Testis (tissue), 3 donors: Measurements from ENCODE around the gene SLF2. TPM values are rescaled to one million over a fixed set of nuclear protein-coding genes. Genes with fewer than 3 reads are reported as not detected.

Source experiments
- DNase-seq: peaks from one replicate; pipeline ENCODE4 v3.0.0-alpha.2; 2019
- H3K27ac ChIP-seq, 2 donors: fragments of 200-600 bp; sonication (generic); one replicate each; pipeline ENCODE4 v1.5.1; 2019
- H3K27me3 ChIP-seq: fragments of 200-600 bp; sonication (generic); one replicate; pipeline ENCODE4 v1.5.1; 2019
- H3K36me3 ChIP-seq: fragments of 200-600 bp; sonication (generic); one replicate; pipeline ENCODE4 v1.5.1; 2017; ENCODE audit warnings: low read depth; ENCODE audit errors: missing control alignments
- H3K4me1 ChIP-seq: fragments of 200-600 bp; sonication (generic); one replicate; pipeline ENCODE4 v1.5.1; 2019
- H3K4me3 ChIP-seq, 2 donors: fragments of 200-600 bp; sonication (generic); one replicate each; pipeline ENCODE4 v1.5.1; 2017 to 2019
- H3K9me3 ChIP-seq: fragments of 200-600 bp; sonication (generic); one replicate; pipeline ENCODE4 v1.5.1; 2017
- POLR2A ChIP-seq: fragments of 450-650 bp; IDR thresholded peaks from one replicate; pipeline ENCODE4 v1.6.1; 2017; ENCODE audit warnings: antibody characterized with exemption, mild to moderate bottlenecking, moderate library complexity
- WGBS, 2 donors: methylation state at CpG; one replicate each; pipeline ENCODE4 v1.1.5; 2018; 5-methylcytosine and 5-hydroxymethylcytosine counted together
- intact Hi-C: fragments of 100-400 bp; cut with DNase I; formaldehyde crosslinking; loops from one replicate; pipeline ENCODE4 v1.15.1; 2023; ENCODE audit warnings: low total_unique reads
- polyA plus RNA-seq: library from polyadenylated mRNA; stranded (reverse); fragments of 350-450 nt; fragmentation: Illumina TruSeq; extraction: RNeasy Lipid Tissue Mini Kit (QIAGEN cat#74804); gene quantifications from one replicate; pipeline ENCODE4 v1.2.3, GENCODE V29; 2014; ENCODE audit warnings: low read depth, low replicate concordance; ENCODE audit not compliant: insufficient read depth
- total RNA-seq, 2 donors: library from RNA; depleted of rRNA; stranded (reverse); fragments of >200 nt; gene quantifications; one replicate each; pipeline ENCODE4 v1.2.3, GENCODE V29; 2016
- TF ChIP-seq, protein P1 (sequence below), 3 experiments: fragments of 450-650 bp in 2 of 3; fragments of 200-600 bp in 1 of 3; sonication (generic) in 1 of 3; IDR thresholded peaks; one replicate each; pipeline ENCODE4 v1.5.1; 2016 to 2019; ENCODE audit warnings: antibody characterized with exemption in 3 of 3, mild to moderate bottlenecking in 2 of 3, moderate library complexity in 1 of 3

SLF2 gene
- total and polyA plus RNA-seq, 3 donors from 2014 or later = 42.6 to 171 (median 150) TPM

GRCh38 chr10:100890141-100890672 lies 22.6 kb upstream of the SLF2 start:
- Histone ChIP-seq H3K4me1 (peaks cover 12% of the 10 kb centered on the region), H3K4me3 (no peak overlapping the region), H3K9me3 (no peaks in the 10 kb centered on the region), H3K36me3 (no peaks in the 10 kb centered on the region), H3K27ac (no peak overlapping the region), H3K27me3 (no peaks in the 10 kb centered on the region)
- no peak for TF ChIP-seq POLR2A
- TF ChIP-seq, protein P1, sequence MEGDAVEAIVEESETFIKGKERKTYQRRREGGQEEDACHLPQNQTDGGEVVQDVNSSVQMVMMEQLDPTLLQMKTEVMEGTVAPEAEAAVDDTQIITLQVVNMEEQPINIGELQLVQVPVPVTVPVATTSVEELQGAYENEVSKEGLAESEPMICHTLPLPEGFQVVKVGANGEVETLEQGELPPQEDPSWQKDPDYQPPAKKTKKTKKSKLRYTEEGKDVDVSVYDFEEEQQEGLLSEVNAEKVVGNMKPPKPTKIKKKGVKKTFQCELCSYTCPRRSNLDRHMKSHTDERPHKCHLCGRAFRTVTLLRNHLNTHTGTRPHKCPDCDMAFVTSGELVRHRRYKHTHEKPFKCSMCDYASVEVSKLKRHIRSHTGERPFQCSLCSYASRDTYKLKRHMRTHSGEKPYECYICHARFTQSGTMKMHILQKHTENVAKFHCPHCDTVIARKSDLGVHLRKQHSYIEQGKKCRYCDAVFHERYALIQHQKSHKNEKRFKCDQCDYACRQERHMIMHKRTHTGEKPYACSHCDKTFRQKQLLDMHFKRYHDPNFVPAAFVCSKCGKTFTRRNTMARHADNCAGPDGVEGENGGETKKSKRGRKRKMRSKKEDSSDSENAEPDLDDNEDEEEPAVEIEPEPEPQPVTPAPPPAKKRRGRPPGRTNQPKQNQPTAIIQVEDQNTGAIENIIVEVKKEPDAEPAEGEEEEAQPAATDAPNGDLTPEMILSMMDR (IDR thresholded peaks at IDR 0.05) = no peak
- DNase-seq = no peak
- 83 to 85% methylated on average over 6 of the region's 6 CpGs for WGBS, 2 donors
- intact Hi-C loops = no loop called here

DNA sequence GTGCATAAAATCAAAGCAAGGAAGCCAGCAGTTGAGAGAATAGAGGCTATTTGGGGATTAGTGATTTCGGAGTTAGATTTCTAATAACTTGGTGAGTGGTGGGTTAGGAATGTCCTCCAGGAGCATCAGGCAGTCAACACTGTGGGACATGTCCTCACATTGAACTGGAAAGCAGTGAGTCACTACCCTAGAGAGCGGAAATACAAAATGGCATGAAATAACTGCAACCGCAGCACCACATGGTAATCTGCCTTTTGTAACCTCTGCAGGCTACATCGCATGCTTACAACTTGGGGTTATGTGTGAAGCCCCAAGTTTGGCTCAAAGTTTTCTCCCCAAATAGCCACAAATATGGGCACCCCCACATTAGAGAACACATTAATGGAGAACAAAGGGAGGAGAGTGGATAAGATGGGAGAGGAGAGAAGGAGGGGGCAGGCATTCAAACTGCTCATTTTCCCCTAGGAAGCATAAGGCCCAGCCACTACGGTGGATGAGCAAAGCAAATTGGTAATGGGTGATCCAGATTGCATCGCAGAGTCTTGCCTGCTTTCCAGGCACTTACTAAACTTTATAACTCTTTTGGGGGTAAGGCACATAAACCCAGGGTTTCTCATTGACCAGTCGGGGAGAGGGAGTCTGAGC lies 22.0 kb upstream of the SLF2 start:
- Histone ChIP-seq H3K4me1 (peaks cover 10% of the 10 kb centered on the region), H3K27me3 (no peaks in the 10 kb centered on the region), H3K9me3 (no peaks in the 10 kb centered on the region), H3K27ac (no peak overlapping the region), H3K4me3 (no peak overlapping the region), H3K36me3 (no peaks in the 10 kb centered on the region)
- intact Hi-C loops = no loop called here
- WGBS, 2 donors = 90% methylated on average over 7 of the region's 7 CpGs
- TF ChIP-seq POLR2A = no peak
- TF ChIP-seq, protein P1 (IDR thresholded peaks at IDR 0.05) = no peak
- no peak for DNase-seq

DNA sequence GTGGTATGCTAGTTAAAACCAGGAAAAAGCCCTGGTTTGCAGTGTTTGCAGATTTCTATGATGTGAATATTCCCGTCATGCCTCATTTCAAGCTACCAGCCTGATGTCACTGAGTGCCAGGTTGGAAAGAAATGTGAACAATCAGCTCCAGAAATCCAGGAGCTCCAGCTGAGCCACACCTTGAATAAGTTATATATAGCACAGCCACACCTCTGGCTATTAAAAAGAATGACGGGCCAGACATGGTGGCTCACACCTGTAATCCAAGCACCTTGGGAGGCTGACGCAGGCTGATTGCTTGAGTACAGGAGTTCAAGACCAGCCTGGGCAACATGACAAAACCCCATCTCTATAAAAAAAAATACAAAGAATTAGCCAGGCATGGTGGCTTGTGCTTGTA lies 18.7 kb upstream of the SLF2 start:
- H3K27ac ChIP-seq = no peak overlapping the region
- no peaks in the 10 kb centered on the region for H3K4me1 ChIP-seq
- TF ChIP-seq, protein P1 (IDR thresholded peaks at IDR 0.05) = no peak
- TF ChIP-seq POLR2A = no peak
- H3K27me3 ChIP-seq = no peaks in the 10 kb centered on the region
- no peak overlapping the region for H3K4me3 ChIP-seq
- intact Hi-C loops = no loop called here
- no peaks in the 10 kb centered on the region for H3K9me3 ChIP-seq
- 88 to 95% methylated on average over 3 of the region's 3 CpGs for WGBS, 2 donors
- no peak for DNase-seq
- H3K36me3 ChIP-seq = no peaks in the 10 kb centered on the region

DNA sequence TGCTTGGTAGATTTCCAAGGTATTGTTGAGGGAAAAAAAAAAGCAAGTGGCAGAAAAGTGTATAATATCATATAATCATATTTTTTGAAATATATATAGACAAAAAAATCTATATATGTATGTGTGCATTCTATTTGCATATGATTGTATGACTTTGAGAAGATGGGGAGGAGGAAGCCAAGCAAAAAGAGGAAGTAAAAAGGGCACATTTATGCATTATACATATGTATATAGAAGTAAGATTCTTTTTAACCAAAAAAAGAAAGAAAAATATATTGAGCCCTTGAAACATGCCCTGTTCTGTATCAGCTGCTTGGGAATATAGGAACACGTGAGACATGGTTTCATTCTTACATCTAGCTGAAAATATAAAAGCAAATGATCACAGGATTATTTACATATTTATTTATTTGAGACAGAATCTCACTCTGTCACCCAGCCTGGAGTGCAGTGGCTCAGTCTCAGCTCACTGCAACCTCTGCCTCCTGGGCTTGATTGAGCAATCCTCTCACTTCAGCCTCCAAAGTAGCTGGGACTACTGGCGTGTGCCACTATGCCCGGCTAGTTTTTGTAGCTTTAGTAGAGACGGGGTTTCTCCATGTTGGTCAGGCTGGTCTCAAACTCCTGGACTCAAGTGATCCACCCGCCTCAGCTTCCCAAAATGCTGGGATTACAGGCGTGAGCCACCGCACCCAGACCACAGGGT lies 18.0 kb upstream of the SLF2 start:
- H3K9me3 ChIP-seq = no peaks in the 10 kb centered on the region
- no peak overlapping the region for H3K4me3 ChIP-seq
- TF ChIP-seq, protein P1 (IDR thresholded peaks at IDR 0.05) = no peak
- no peak for TF ChIP-seq POLR2A
- no peaks in the 10 kb centered on the region for H3K4me1 ChIP-seq
- DNase-seq = no peak
- 93 to 96% methylated on average over 7 of the region's 7 CpGs for WGBS, 2 donors
- H3K27ac ChIP-seq = no peak overlapping the region
- intact Hi-C loops = no loop called here
- no peaks in the 10 kb centered on the region for H3K36me3 ChIP-seq
- H3K27me3 ChIP-seq = no peaks in the 10 kb centered on the region
